HL-60 (cell line): ENCODE data around the gene FGF23.

Experiments
- DNase-seq, 2 experiments: peaks; one replicate each; pipeline ENCODE4 v3.0.0-alpha.2; 2010 to 2020; ENCODE audit warnings: low read depth in 1 of 2, low spot score in 1 of 2
- H3K27ac ChIP-seq: fragments of 250-450 bp; sonication (Bioruptor Pico); replicated peaks from 2 replicates; pipeline ENCODE4 v1.5.1; 2020; ENCODE audit warnings: mild to moderate bottlenecking, moderate library complexity
- H3K27me3 ChIP-seq: fragments of 250-450 bp; sonication (Bioruptor Pico); 2 replicates; pipeline ENCODE4 v1.5.1; 2021; ENCODE audit warnings: mild to moderate bottlenecking, moderate library complexity; ENCODE audit not compliant: insufficient read depth, poor library complexity, severe bottlenecking
- H3K4me3 ChIP-seq: replicated peaks from 2 replicates; pipeline ENCODE4 v1.5.1; 2011; ENCODE audit warnings: mild to moderate bottlenecking, control low read depth, low read length; ENCODE audit not compliant: insufficient read depth
- CTCF ChIP-seq: IDR thresholded peaks from one replicate; pipeline ENCODE4 v1.5.1; 2011; ENCODE audit warnings: low read length, control low read depth, inconsistent platforms; ENCODE audit not compliant: insufficient read depth
- GABPA ChIP-seq: IDR thresholded peaks from 2 replicates; pipeline ENCODE4 v1.6.1; 2012; ENCODE audit warnings: low read depth
- POLR2AphosphoS5 ChIP-seq: IDR thresholded peaks from 2 replicates; pipeline ENCODE4 v1.6.1; 2012; ENCODE audit warnings: low read depth
- REST ChIP-seq: IDR thresholded peaks from 2 replicates; pipeline ENCODE4 v1.6.1; 2012; ENCODE audit warnings: low read depth; ENCODE audit not compliant: insufficient replicate concordance
- SPI1 ChIP-seq: IDR thresholded peaks from 2 replicates; pipeline ENCODE4 v1.6.1; 2012; ENCODE audit warnings: low read depth, mild to moderate bottlenecking, borderline replicate concordance

FGF23 gene

DNA sequence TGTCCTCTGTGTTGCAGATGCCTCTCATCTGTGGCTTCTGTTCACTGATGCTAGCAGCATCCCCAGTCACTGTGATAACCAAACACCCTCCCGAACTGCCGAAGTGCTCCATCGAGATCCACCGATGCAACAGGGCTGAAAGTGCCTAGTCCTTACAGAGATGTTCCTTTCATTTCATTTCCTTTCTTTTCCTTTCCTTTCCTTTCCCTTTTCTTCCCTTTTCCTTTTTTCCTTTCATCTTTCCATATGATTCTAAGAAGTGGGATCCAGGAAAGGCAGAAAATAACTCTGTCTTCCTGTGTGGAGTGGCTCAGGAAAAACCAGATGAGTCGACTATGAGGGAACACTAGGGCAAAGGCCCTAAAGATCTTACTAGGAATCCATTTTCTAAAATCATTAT is 39.4 kb upstream of the FGF23 start:
- DNase-seq: no peak
- no peaks in the 10 kb centered on the region for H3K27me3 ChIP-seq
- TF ChIP-seq REST (no peak), GABPA (no peak), POLR2AphosphoS5 (no peak), SPI1 (no peak), CTCF (no peak)

DNA sequence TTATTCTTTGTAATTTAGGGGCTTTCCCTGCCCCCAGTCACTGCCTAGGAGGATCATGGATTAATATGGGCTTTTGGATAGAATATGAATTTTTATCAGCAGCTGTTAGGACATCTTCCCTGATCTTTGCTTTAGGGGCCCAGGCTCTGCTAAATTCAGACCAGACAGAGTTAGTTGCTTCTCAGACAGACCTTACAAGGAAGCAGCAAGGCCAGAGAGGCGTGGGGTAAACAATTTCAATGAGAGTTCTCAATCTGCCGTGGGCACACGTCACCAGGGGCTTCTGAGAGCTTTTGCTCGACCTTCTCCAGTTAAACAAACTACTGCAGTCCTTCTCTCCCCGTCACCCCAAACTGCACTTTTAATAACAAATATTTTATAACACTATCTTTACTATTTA is 38.4 kb upstream of the FGF23 start:
- H3K27ac ChIP-seq: no peak overlapping the region
- no peak for DNase-seq
- peaks cover 2% of the 10 kb centered on the region for H3K27me3 ChIP-seq
- TF ChIP-seq POLR2AphosphoS5 (no peak), REST (no peak), CTCF (no peak), GABPA (no peak), SPI1 (no peak)
- H3K4me3 ChIP-seq: no peak overlapping the region

More for the DNA sequence above, 39.4 kb upstream of the FGF23 start:
- no peak overlapping the region for H3K4me3 ChIP-seq
- no peak overlapping the region for H3K27ac ChIP-seq

- TF ChIP-seq GABPA: no peak
- TF ChIP-seq CTCF: no peak
- no peak for TF ChIP-seq POLR2AphosphoS5
- no peak for TF ChIP-seq REST
- TF ChIP-seq SPI1: no peak
- no peak for DNase-seq
- H3K27me3 ChIP-seq: peaks cover 2% of the 10 kb centered on the region
- no peak overlapping the region for H3K27ac ChIP-seq
- H3K4me3 ChIP-seq: no peak overlapping the region
These were observed 37.9 kb upstream of the FGF23 start for GRCh38 chr12:4417455-4417854.
